K562 (cell line): Measurements from ENCODE around the gene POLN. TPM values are rescaled to one million over a fixed set of nuclear protein-coding genes. Genes with fewer than 3 reads are reported as not detected.

Source experiments
- ARID1B ChIP-seq: fragments of 450-650 bp; IDR thresholded peaks from 2 replicates; pipeline ENCODE4 v1.6.1; 2016; ENCODE audit warnings: antibody characterized with exemption, mild to moderate bottlenecking, inconsistent platforms
- BACH1 ChIP-seq: fragments of 200-800 bp; sonication (Bioruptor generic); IDR thresholded peaks from 2 replicates; pipeline ENCODE4 v1.6.1; 2016; ENCODE audit warnings: missing genetic modification characterization, missing compliant biosample characterization
- CBFA2T2 ChIP-seq: fragments of 450-650 bp; conservative IDR thresholded peaks from 2 replicates; pipeline ENCODE4 v1.6.1; 2017; ENCODE audit warnings: mild to moderate bottlenecking
- CUX1 ChIP-seq: fragments of 200-800 bp; sonication (Bioruptor generic); IDR thresholded peaks from 2 replicates; pipeline ENCODE4 v1.6.1; 2016; ENCODE audit warnings: missing genetic modification characterization, missing compliant biosample characterization
- DDX20 ChIP-seq: fragments of 450-650 bp; IDR thresholded peaks from 2 replicates; pipeline ENCODE4 v1.6.1; 2016; ENCODE audit warnings: missing genetic modification characterization, low read depth, mild to moderate bottlenecking, missing compliant biosample characterization, moderate library complexity
- JUNB ChIP-seq: fragments of 450-650 bp; formaldehyde crosslinking; conservative IDR thresholded peaks from 2 replicates; pipeline ENCODE4 v1.4.0; 2020; ENCODE audit warnings: mild to moderate bottlenecking
- KLF10 ChIP-seq: fragments of 250-450 bp; sonication (Bioruptor Pico); IDR thresholded peaks from 2 replicates; pipeline ENCODE4 v1.6.1; 2021; ENCODE audit warnings: matching md5 sums
- MCM5 ChIP-seq: fragments of 450-650 bp; IDR thresholded peaks from 2 replicates; pipeline ENCODE4 v1.6.1; 2016; ENCODE audit warnings: low read depth
- MEF2A ChIP-seq: IDR thresholded peaks from 2 replicates; pipeline ENCODE4 v1.6.1; 2011; ENCODE audit warnings: low read depth, mild to moderate bottlenecking, low read length, moderate library complexity; ENCODE audit not compliant: control insufficient read depth
- MYBL2 ChIP-seq, 2 experiments: fragments of 450-650 bp in 1 of 2; sonication (generic) in 1 of 2; formaldehyde crosslinking in 1 of 2; IDR thresholded peaks; 2 replicates each; pipeline versions ENCODE4 v1.6.1 to v1.8.1; 2017 to 2022; ENCODE audit warnings: borderline replicate concordance in 1 of 2, inconsistent platforms in 1 of 2, low read depth in 1 of 2, mild to moderate bottlenecking in 1 of 2, missing genetic modification reagents in 1 of 2, moderate library complexity in 1 of 2
- NR4A1 ChIP-seq, 2 experiments: fragments of 250-450 bp in 1 of 2; fragments of 450-650 bp in 1 of 2; sonication (Bioruptor Pico) in 1 of 2; IDR thresholded peaks; 2 replicates each; pipeline versions ENCODE4 v1.4.0 to v1.6.1; 2016 to 2020; ENCODE audit warnings: mild to moderate bottlenecking in 2 of 2, missing compliant biosample characterization in 1 of 2, missing genetic modification characterization in 1 of 2, moderate library complexity in 1 of 2
- XRCC4 ChIP-seq: IDR thresholded peaks from one replicate; pipeline ENCODE4 v1.6.1; 2011; ENCODE audit not compliant: insufficient read depth, insufficient read length; ENCODE audit errors: extremely low read depth
- ZFP36 ChIP-seq: fragments of 150-350 bp; IDR thresholded peaks from 2 replicates; pipeline ENCODE4 v1.6.1; 2018; ENCODE audit warnings: low read length, low read depth; ENCODE audit not compliant: partially characterized antibody
- ZFPM2 ChIP-seq: fragments of 250-450 bp; sonication (Bioruptor Pico); IDR thresholded peaks from 2 replicates; pipeline ENCODE4 v1.5.1; 2022; ENCODE audit warnings: mild to moderate bottlenecking
- ZNF217 ChIP-seq: sonication (generic); formaldehyde crosslinking; IDR thresholded peaks from 2 replicates; pipeline ENCODE4 v1.8.0; 2022; ENCODE audit warnings: mild to moderate bottlenecking, missing genetic modification reagents
- ZNF311 ChIP-seq: fragments of 250-450 bp; sonication (Bioruptor Pico); IDR thresholded peaks from 2 replicates; pipeline ENCODE4 v1.4.0; 2020; ENCODE audit warnings: mild to moderate bottlenecking, moderate library complexity
- polyA plus RNA-seq, 8 experiments: library from polyadenylated mRNA; depleted of rRNA in 4 of 8; stranded (reverse) in 5 of 8; unstranded in 3 of 8; fragments of >200 nt; fragmentation: Nextera tagmentation in 2 of 8; fragmentation: Illumina TruSeq in 1 of 8; extraction: Ambion mirVana in 2 of 8; extraction: Trizol in 1 of 8; gene quantifications; 2 replicates each; pipeline versions ENCODE4 v1.2.1 to v1.2.3, GENCODE V29; 2011 to 2014; ENCODE audit warnings: inconsistent platforms in 1 of 8, missing spikeins in 1 of 8
- total RNA-seq, 7 experiments: library from RNA; depleted of rRNA in 6 of 7; stranded (reverse); fragments of >200 nt in 6 of 7; fragmentation: Illumina TruSeq in 2 of 7; extraction: Trizol in 2 of 7; gene quantifications; 2 replicates each; pipeline versions ENCODE4 v1.2.1 to v1.2.3, GENCODE V29; 2011 to 2021; ENCODE audit warnings: low replicate concordance in 1 of 7
- TF ChIP-seq, protein P1 (sequence below): fragments of 250-450 bp; sonication (Bioruptor Pico); IDR thresholded peaks from 2 replicates; pipeline ENCODE4 v1.4.0; 2020; ENCODE audit warnings: mild to moderate bottlenecking, moderate library complexity, borderline replicate concordance

Gene POLN
- total and polyA plus RNA-seq, 9 of the 15 experiments (the other 6 are each of a cell fraction or from before 2014, with no cell fraction given): 0.08 to 0.91 (median 0.32) TPM

GRCh38 chr4:2241410-2242353 is at the start of gene POLN, which contains the start of gene HAUS3 (continued):
- TF ChIP-seq MYBL2 (IDR thresholded peaks at IDR 0.05; ENCODE audit: low read depth) (no peak), MYBL2 (CRISPR knock-in tag; IDR thresholded peaks at IDR 0.05; ENCODE audit: borderline replicate concordance) (no peak), ZNF311 (no peak), MEF2A (no peak), ZFP36 (no peak), ZFPM2 (no peak), KLF10 (CRISPR knock-in tag) (no peak), ZNF217 (CRISPR knock-in tag) (no peak), XRCC4 (no peak), DDX20 (tag) (no peak), CUX1 (CRISPR knock-in tag) (no peak), MCM5 (no peak), CBFA2T2 (no peak), JUNB (CRISPR knock-in tag) (no peak), NR4A1 (CRISPR knock-in tag; IDR thresholded peaks at IDR 0.05) (no peak), NR4A1 (tag; IDR thresholded peaks at IDR 0.05) (no peak), ARID1B (no peak), BACH1 (tag) (no peak)
- TF ChIP-seq, protein P1, sequence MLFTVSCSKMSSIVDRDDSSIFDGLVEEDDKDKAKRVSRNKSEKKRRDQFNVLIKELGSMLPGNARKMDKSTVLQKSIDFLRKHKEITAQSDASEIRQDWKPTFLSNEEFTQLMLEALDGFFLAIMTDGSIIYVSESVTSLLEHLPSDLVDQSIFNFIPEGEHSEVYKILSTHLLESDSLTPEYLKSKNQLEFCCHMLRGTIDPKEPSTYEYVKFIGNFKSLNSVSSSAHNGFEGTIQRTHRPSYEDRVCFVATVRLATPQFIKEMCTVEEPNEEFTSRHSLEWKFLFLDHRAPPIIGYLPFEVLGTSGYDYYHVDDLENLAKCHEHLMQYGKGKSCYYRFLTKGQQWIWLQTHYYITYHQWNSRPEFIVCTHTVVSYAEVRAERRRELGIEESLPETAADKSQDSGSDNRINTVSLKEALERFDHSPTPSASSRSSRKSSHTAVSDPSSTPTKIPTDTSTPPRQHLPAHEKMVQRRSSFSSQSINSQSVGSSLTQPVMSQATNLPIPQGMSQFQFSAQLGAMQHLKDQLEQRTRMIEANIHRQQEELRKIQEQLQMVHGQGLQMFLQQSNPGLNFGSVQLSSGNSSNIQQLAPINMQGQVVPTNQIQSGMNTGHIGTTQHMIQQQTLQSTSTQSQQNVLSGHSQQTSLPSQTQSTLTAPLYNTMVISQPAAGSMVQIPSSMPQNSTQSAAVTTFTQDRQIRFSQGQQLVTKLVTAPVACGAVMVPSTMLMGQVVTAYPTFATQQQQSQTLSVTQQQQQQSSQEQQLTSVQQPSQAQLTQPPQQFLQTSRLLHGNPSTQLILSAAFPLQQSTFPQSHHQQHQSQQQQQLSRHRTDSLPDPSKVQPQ (CRISPR knock-in tag): no peak
